Mesenteric fat pad (tissue), 1 donor: ENCODE data around the gene SMIM27. TPM values are rescaled to one million over a fixed set of nuclear protein-coding genes. Genes with fewer than 3 reads are reported as not detected.
"Not testable (repeated sequence)": the region's sequence is repeated elsewhere in the genome, so short reads cannot be mapped to it uniquely, and the experiment has no call there.

ENCODE experiments used
- DNase-seq: peaks from one replicate; pipeline ENCODE4 v3.0.0-alpha.2; 2020; ENCODE audit warnings: low spot score
- long read RNA-seq: library from polyadenylated mRNA; unstranded; transcript quantifications from one replicate; pipeline ENCODE4 v2.0.0, GENCODE V29; 2020
- total RNA-seq: library from RNA; stranded (reverse); fragmentation: NEBNext Ultra II Directional; extraction: Animal tissue kit (Norgen Biotek cat#: 25700); gene quantifications from one replicate; pipeline ENCODE4 v1.2.1, GENCODE V29; 2021
- donor health status: DM: yes; HTN: yes; CAD: no.

The SMIM27 gene
- total RNA-seq, result 8.1 TPM
- long read RNA-seq, partial matches to known transcripts, result 2 of 3 reads
- long read RNA-seq, other reads (novel, unspliced or antisense), result 1 of 3 reads

- peak; percentile 97 for DNase-seq
Observed at GRCh38 chr9:32552172-32552872, at the start of gene SMIM27, which contains the start of gene TOPORS. Gene SMIM27, plus strand, starts transcription at chr9:32552327. Its CDS starts 108 bp downstream, at chr9:32552435. Gene TOPORS, minus strand, starts transcription at chr9:32552586. Its CDS starts 150 bp downstream, at chr9:32552436.

- no peak for DNase-seq
Observed at GRCh38 chr9:32502464-32502863, 49.7 kb upstream of the SMIM27 start.

- DNase-seq, result no peak
Observed at GRCh38 chr9:32503008-32503407, 49.1 kb upstream of the SMIM27 start.

- DNase-seq, result no peak
Observed at GRCh38 chr9:32508728-32509127, 43.4 kb upstream of the SMIM27 start.

- DNase-seq, result no peak
Observed at GRCh38 chr9:32516241-32516640, 35.9 kb upstream of the SMIM27 start.

- no peak for DNase-seq
Observed at GRCh38 chr9:32518276-32518675, 33.9 kb upstream of the SMIM27 start.

- DNase-seq, result no peak
Observed at GRCh38 chr9:32523910-32524309, 28.2 kb upstream of the SMIM27 start.

- DNase-seq, result not testable (repeated sequence)
Observed at GRCh38 chr9:32524558-32524891, 27.6 kb upstream of the SMIM27 start.

- no peak for DNase-seq
Observed at GRCh38 chr9:32524892-32525708, 27.0 kb upstream of the SMIM27 start.

- DNase-seq, result no peak
Observed at GRCh38 chr9:32525709-32526030, 26.5 kb upstream of the SMIM27 start.

GRCh38 chr9:32526041-32526706 is 26.0 kb upstream of the SMIM27 start, which contains the start of gene RIGI:
Gene RIGI, minus strand, starts transcription at chr9:32526196. Its CDS starts 30 bp downstream, at chr9:32526166.
- peak; percentile 96 for DNase-seq

GRCh38 chr9:32526707-32527048 is 25.4 kb upstream of the SMIM27 start:
- no peak for DNase-seq

GRCh38 chr9:32533336-32533735 is 18.8 kb upstream of the SMIM27 start:
- no peak for DNase-seq

- DNase-seq, result no peak
Observed at GRCh38 chr9:32533816-32534215, 18.3 kb upstream of the SMIM27 start.

- DNase-seq, result no peak
Observed at GRCh38 chr9:32543047-32543446, 9.1 kb upstream of the SMIM27 start.

- DNase-seq, result no peak
Observed at GRCh38 chr9:32545884-32546283, 6.2 kb upstream of the SMIM27 start.

- not testable (repeated sequence) for DNase-seq
Observed at GRCh38 chr9:32548213-32548612, 3.9 kb upstream of the SMIM27 start.

GRCh38 chr9:32550150-32550561 is 2.0 kb upstream of the SMIM27 start:
- no peak for DNase-seq

GRCh38 chr9:32550562-32551275 is 1.4 kb upstream of the SMIM27 start:
- DNase-seq, result peak; percentile 96

GRCh38 chr9:32551276-32552051 is 663 bp upstream of the SMIM27 start:
- DNase-seq, result no peak

- no peak for DNase-seq
Observed at GRCh38 chr9:32554107-32554506, 2.0 kb downstream of the SMIM27 start.
